Astrocyte (in vitro differentiated cells and primary cell): ENCODE results near the gene ZNF433. TPM values are rescaled to one million over a fixed set of nuclear protein-coding genes. Genes with fewer than 3 reads are reported as not detected.

Source experiments
- DNase-seq: peaks from one replicate; pipeline ENCODE4 v3.0.0-alpha.2; 2010; ENCODE audit warnings: low read depth
- FAIRE-seq: peaks from 2 replicates; lab custom pipeline; 2011; peaks lifted over from hg19 to GRCh38; lab: Jason Lieb, UNC
- H2AFZ ChIP-seq: 2 replicates; pipeline ENCODE4 v1.6.0; 2012; ENCODE audit warnings: low read depth, low read length, inconsistent platforms
- H3K27ac ChIP-seq: 2 replicates; pipeline ENCODE4 v1.5.1; 2011; ENCODE audit warnings: low read depth, low read length, inconsistent platforms
- H3K27me3 ChIP-seq: 2 replicates; pipeline ENCODE4 v1.6.0; 2011; ENCODE audit warnings: low read length, inconsistent platforms; ENCODE audit not compliant: insufficient read depth
- H3K36me3 ChIP-seq: 2 replicates; pipeline ENCODE4 v1.5.1; 2011; ENCODE audit warnings: low read length, inconsistent platforms; ENCODE audit not compliant: insufficient read depth
- H3K4me1 ChIP-seq: 2 replicates; pipeline ENCODE4 v1.5.1; 2011; ENCODE audit warnings: low read length, inconsistent platforms; ENCODE audit not compliant: insufficient read depth
- H3K4me2 ChIP-seq: 2 replicates; pipeline ENCODE4 v1.6.0; 2012; ENCODE audit warnings: low read length, inconsistent platforms
- H3K4me3 ChIP-seq: 2 replicates; pipeline ENCODE4 v1.5.1; 2011; ENCODE audit warnings: low read depth, mild to moderate bottlenecking, low read length, inconsistent platforms; ENCODE audit not compliant: insufficient read depth
- H3K79me2 ChIP-seq: 2 replicates; pipeline ENCODE4 v1.6.0; 2012; ENCODE audit warnings: mild to moderate bottlenecking, low read length, inconsistent platforms; ENCODE audit not compliant: insufficient read depth
- H3K9ac ChIP-seq: 2 replicates; pipeline ENCODE4 v1.6.0; 2012; ENCODE audit warnings: mild to moderate bottlenecking, low read length, inconsistent platforms
- H3K9me3 ChIP-seq: 2 replicates; pipeline ENCODE4 v1.5.1; 2012; ENCODE audit warnings: low read depth, mild to moderate bottlenecking, low read length, inconsistent platforms; ENCODE audit not compliant: insufficient read depth
- H4K20me1 ChIP-seq: 2 replicates; pipeline ENCODE4 v1.6.0; 2012; ENCODE audit warnings: low read length, inconsistent platforms; ENCODE audit not compliant: insufficient read depth
- H3K27ac Mint-ChIP-seq: one replicate; pipeline ENCODE4 v1.8.0; 2021; ENCODE audit warnings: mild to moderate bottlenecking, mixed read lengths; ENCODE audit not compliant: unreplicated experiment
- H3K27me3 Mint-ChIP-seq: one replicate; pipeline ENCODE4 v1.8.0; 2021; ENCODE audit warnings: low read depth, mixed read lengths; ENCODE audit not compliant: unreplicated experiment
- H3K36me3 Mint-ChIP-seq: one replicate; pipeline ENCODE4 v1.8.0; 2021; ENCODE audit warnings: low read depth, mixed read lengths; ENCODE audit not compliant: unreplicated experiment
- H3K4me1 Mint-ChIP-seq: one replicate; pipeline ENCODE4 v1.8.0; 2021; ENCODE audit warnings: low read depth, mixed read lengths; ENCODE audit not compliant: unreplicated experiment
- H3K4me3 Mint-ChIP-seq: one replicate; pipeline ENCODE4 v1.8.0; 2021; ENCODE audit warnings: mild to moderate bottlenecking, moderate library complexity, mixed read lengths; ENCODE audit not compliant: unreplicated experiment
- H3K9me3 Mint-ChIP-seq: one replicate; pipeline ENCODE4 v1.8.0; 2021; ENCODE audit warnings: mild to moderate bottlenecking, mixed read lengths; ENCODE audit not compliant: unreplicated experiment
- CTCF ChIP-seq: IDR thresholded peaks from 2 replicates; pipeline ENCODE4 v1.5.1; 2011; ENCODE audit warnings: low read depth, mild to moderate bottlenecking, inconsistent platforms, low read length, moderate library complexity; ENCODE audit not compliant: insufficient read depth
- EZH2 ChIP-seq: IDR thresholded peaks from 2 replicates; pipeline ENCODE4 v1.6.1; 2012; ENCODE audit warnings: mild to moderate bottlenecking, low read length, inconsistent platforms; ENCODE audit not compliant: insufficient read depth
- total RNA-seq: library from RNA; stranded (reverse); gene quantifications from 2 replicates; pipeline ENCODE4 v1.2.1, GENCODE V29; 2021

ZNF433 gene
- total RNA-seq, 1 donor from 2014 or later, result not detected

- Mint-ChIP-seq H3K36me3 (no peaks in the 10 kb centered on the region), H3K9me3 (peaks cover 19% of the 10 kb centered on the region), H3K27ac (no peak overlapping the region), H3K27me3 (no peaks in the 10 kb centered on the region), H3K4me3 (no peak overlapping the region), H3K4me1 (no peaks in the 10 kb centered on the region)
- Histone ChIP-seq H3K4me1 (no peaks in the 10 kb centered on the region), H3K9me3 (peaks cover 47% of the 10 kb centered on the region), H2AFZ (no peak overlapping the region), H3K36me3 (no peaks in the 10 kb centered on the region), H3K27ac (no peak overlapping the region), H3K79me2 (no peaks in the 10 kb centered on the region), H3K4me2 (no peak overlapping the region), H3K9ac (no peak overlapping the region), H4K20me1 (no peaks in the 10 kb centered on the region), H3K4me3 (no peak overlapping the region), H3K27me3 (no peaks in the 10 kb centered on the region)
- DNase-seq, result no peak
- no peak for TF ChIP-seq EZH2
- no peak for TF ChIP-seq CTCF
- FAIRE-seq, result no peak
Observed at GRCh38 chr19:11982526-11982925, 53.0 kb downstream of the ZNF433 start.

DNA sequence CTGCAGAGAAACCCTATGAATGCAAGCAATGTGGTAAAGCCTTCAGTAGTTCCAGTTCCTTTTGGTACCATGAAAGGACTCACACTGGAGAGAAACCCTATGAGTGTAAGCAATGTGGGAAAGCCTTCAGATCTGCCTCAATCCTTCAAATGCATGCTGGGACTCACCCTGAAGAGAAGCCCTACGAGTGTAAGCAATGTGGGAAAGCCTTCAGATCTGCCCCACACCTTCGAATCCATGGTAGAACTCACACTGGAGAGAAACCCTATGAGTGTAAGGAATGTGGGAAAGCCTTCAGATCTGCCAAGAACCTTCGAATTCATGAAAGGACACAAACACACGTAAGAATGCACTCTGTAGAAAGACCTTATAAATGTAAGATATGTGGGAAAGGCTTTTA, 56.0 kb downstream of the ZNF433 start:
- Mint-ChIP-seq H3K9me3 (peaks cover 25% of the 10 kb centered on the region), H3K27me3 (no peaks in the 10 kb centered on the region), H3K4me3 (no peak overlapping the region), H3K4me1 (no peaks in the 10 kb centered on the region), H3K27ac (no peak overlapping the region), H3K36me3 (no peaks in the 10 kb centered on the region)
- Histone ChIP-seq H3K36me3 (no peaks in the 10 kb centered on the region), H3K4me1 (no peaks in the 10 kb centered on the region), H3K9ac (no peak overlapping the region), H3K4me2 (no peak overlapping the region), H3K27ac (no peak overlapping the region), H3K79me2 (no peaks in the 10 kb centered on the region), H4K20me1 (no peaks in the 10 kb centered on the region), H2AFZ (no peak overlapping the region), H3K27me3 (no peaks in the 10 kb centered on the region), H3K4me3 (no peak overlapping the region), H3K9me3 (peaks cover 53% of the 10 kb centered on the region)
- TF ChIP-seq EZH2 (no peak), CTCF (no peak)
- DNase-seq (no peak), FAIRE-seq (no peak)

DNA sequence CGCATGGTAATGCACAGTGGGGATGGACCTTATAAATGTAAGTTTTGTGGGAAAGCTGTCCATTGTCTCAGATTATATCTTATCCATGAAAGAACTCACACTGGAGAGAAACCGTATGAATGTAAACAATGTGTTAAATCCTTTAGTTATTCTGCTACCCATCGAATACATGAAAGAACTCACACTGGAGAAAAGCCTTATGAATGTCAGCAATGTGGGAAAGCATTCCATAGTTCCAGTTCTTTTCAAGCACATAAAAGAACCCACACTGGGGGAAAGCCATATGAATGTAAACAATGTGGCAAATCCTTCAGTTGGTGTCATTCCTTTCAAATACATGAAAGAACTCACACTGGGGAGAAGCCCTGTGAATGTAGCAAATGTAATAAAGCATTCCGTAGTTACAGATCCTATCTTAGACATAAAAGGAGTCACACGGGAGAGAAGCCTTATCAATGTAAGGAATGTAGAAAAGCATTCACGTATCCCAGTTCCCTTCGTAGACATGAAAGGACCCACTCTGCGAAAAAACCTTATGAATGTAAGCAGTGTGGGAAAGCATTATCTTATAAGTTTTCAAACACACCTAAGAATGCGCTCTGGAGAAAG, 56.9 kb downstream of the ZNF433 start:
- Histone ChIP-seq H2AFZ (no peak overlapping the region), H3K27ac (no peak overlapping the region), H3K9ac (no peak overlapping the region), H4K20me1 (no peaks in the 10 kb centered on the region), H3K36me3 (no peaks in the 10 kb centered on the region), H3K4me2 (no peak overlapping the region), H3K4me1 (no peaks in the 10 kb centered on the region), H3K9me3 (peaks cover 52% of the 10 kb centered on the region), H3K4me3 (no peak overlapping the region), H3K27me3 (no peaks in the 10 kb centered on the region), H3K79me2 (no peaks in the 10 kb centered on the region)
- no peak for DNase-seq
- H3K9me3 Mint-ChIP-seq, result peaks cover 29% of the 10 kb centered on the region
- no peaks in the 10 kb centered on the region for H3K36me3 Mint-ChIP-seq
- no peak overlapping the region for H3K27ac Mint-ChIP-seq
- H3K27me3 Mint-ChIP-seq, result no peaks in the 10 kb centered on the region
- H3K4me1 Mint-ChIP-seq, result no peaks in the 10 kb centered on the region
- no peak overlapping the region for H3K4me3 Mint-ChIP-seq
- FAIRE-seq, result peak; percentile 20
- TF ChIP-seq EZH2 (no peak), CTCF (no peak)
